K562 (cell line): ENCODE data around the gene KCNQ2. TPM values are rescaled to one million over a fixed set of nuclear protein-coding genes. Genes with fewer than 3 reads are reported as not detected.

ENCODE experiments used
- HMG20A ChIP-seq: fragments of 450-650 bp; formaldehyde crosslinking; conservative IDR thresholded peaks from 2 replicates; pipeline ENCODE4 v1.4.0; 2020; ENCODE audit warnings: mild to moderate bottlenecking, mixed read lengths
- ZNF318 ChIP-seq, 2 experiments: fragments of 450-650 bp; IDR thresholded peaks; 2 replicates each; pipeline ENCODE4 v1.6.1; 2016; ENCODE audit warnings: mild to moderate bottlenecking in 2 of 2, borderline replicate concordance in 1 of 2, low read depth in 1 of 2, moderate library complexity in 1 of 2
- polyA plus RNA-seq, 8 experiments: library from polyadenylated mRNA; depleted of rRNA in 4 of 8; stranded (reverse) in 5 of 8; unstranded in 3 of 8; fragments of >200 nt; fragmentation: Nextera tagmentation in 2 of 8; fragmentation: Illumina TruSeq in 1 of 8; extraction: Ambion mirVana in 2 of 8; extraction: Trizol in 1 of 8; gene quantifications; 2 replicates each; pipeline versions ENCODE4 v1.2.1 to v1.2.3, GENCODE V29; 2011 to 2014; ENCODE audit warnings: inconsistent platforms in 1 of 8, missing spikeins in 1 of 8
- total RNA-seq, 7 experiments: library from RNA; depleted of rRNA in 6 of 7; stranded (reverse); fragments of >200 nt in 6 of 7; fragmentation: Illumina TruSeq in 2 of 7; extraction: Trizol in 2 of 7; gene quantifications; 2 replicates each; pipeline versions ENCODE4 v1.2.1 to v1.2.3, GENCODE V29; 2011 to 2021; ENCODE audit warnings: low replicate concordance in 1 of 7

KCNQ2 gene
- total and polyA plus RNA-seq, 9 of the 15 experiments (the other 6 are each of a cell fraction or from before 2014, with no cell fraction given) = 0.13 to 0.16 TPM; not detected in 7

- TF ChIP-seq ZNF318 (IDR thresholded peaks at IDR 0.05; ENCODE audit: borderline replicate concordance in 1 of 2, low read depth in 1 of 2) (no peak), HMG20A (CRISPR knock-in tag) (no peak)
These were observed 51.9 kb downstream of the KCNQ2 start (continued) for GRCh38 chr20:63420359-63421093.
